HFF-Myc (cell line): ENCODE results near the gene RUNX2.

Experiments used
- DNase-seq: peaks from one replicate; pipeline ENCODE4 v3.0.0-alpha.2; 2011; ENCODE audit warnings: low read depth; ENCODE audit errors: extremely low read depth
- H3K4me3 ChIP-seq: replicated peaks from 2 replicates; pipeline ENCODE4 v1.5.1; 2011; ENCODE audit warnings: low read depth, mild to moderate bottlenecking, control low read depth, low read length
- CTCF ChIP-seq: IDR thresholded peaks from 2 replicates; pipeline ENCODE4 v1.5.1; 2012; ENCODE audit warnings: mild to moderate bottlenecking, low read depth, low read length, control low read depth; ENCODE audit errors: missing control alignments

The RUNX2 gene

DNA sequence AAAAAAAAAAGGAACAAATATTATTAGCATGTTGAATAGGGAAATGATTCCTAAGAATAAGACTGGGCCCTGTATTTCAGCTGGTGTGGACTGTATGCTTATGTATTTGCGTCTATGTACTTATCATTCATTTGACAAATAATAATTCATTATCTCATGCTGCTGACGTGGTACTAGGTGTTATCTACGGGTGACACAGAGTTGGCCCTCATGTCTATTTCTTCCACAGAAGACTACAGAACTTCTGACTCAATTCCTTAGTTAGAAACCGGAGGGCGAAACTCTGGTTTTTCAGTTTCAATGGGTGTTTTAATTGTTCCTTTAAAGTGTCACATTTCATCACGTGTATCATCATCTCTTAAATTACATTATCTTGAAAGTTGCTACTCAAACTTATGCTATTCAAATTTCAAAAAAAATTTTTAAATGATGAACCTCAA lies 381.7 kb downstream of the RUNX2 start:
- TF ChIP-seq CTCF: no peak
- DNase-seq: no peak
- no peak overlapping the region for H3K4me3 ChIP-seq

GRCh38 chr6:45710304-45710821 lies 382.2 kb downstream of the RUNX2 start:
- no peak for DNase-seq
- no peak overlapping the region for H3K4me3 ChIP-seq
- TF ChIP-seq CTCF: no peak

GRCh38 chr6:45712076-45712475 lies 383.9 kb downstream of the RUNX2 start:
- no peak for TF ChIP-seq CTCF
- DNase-seq: no peak
- no peak overlapping the region for H3K4me3 ChIP-seq

- peak; percentile 33 for DNase-seq
- H3K4me3 ChIP-seq: no peak overlapping the region
- TF ChIP-seq CTCF: no peak
Observed at GRCh38 chr6:45712786-45713185, 384.7 kb downstream of the RUNX2 start.
